Common myeloid progenitor, CD34-positive (primary cell): ENCODE measurements around the gene NTMT1.
"Not testable (repeated sequence)": the region's sequence is repeated elsewhere in the genome, so short reads cannot be mapped to it uniquely, and the experiment has no call there.

Experiments used
- CTCF ChIA-PET: fragments of 350-600 bp; sonication (Branson Sonifier 250); formaldehyde crosslinking; loops from one replicate; lab custom pipeline; 2021; ENCODE audit warnings: antibody characterized with exemption; lab: Charles Lee
- POLR2A ChIA-PET: fragments of 350-600 bp; sonication (Branson Sonifier 250); formaldehyde crosslinking; loops from one replicate; lab custom pipeline; 2021; ENCODE audit warnings: antibody characterized with exemption; lab: Charles Lee
- DNase-seq, 3 donors: peaks; one replicate each; pipeline versions ENCODE4 v3.0.0 to v3.0.0-alpha.2; 2013
- H3K27ac ChIP-seq, 2 experiments: 1 replicate in 1 of 2; 2 replicates in 1 of 2; pipeline ENCODE4 v1.7.0; 2013; ENCODE audit warnings: inconsistent platforms in 2 of 2, low read length in 2 of 2, mild to moderate bottlenecking in 2 of 2, low read depth in 1 of 2, moderate library complexity in 1 of 2; ENCODE audit not compliant: severe bottlenecking in 2 of 2, insufficient read depth in 1 of 2, poor library complexity in 1 of 2
- H3K27me3 ChIP-seq, 5 experiments: replicated peaks in 2 of 5; 1 replicate in 3 of 5; 2 replicates in 2 of 5; pipeline versions ENCODE4 v1.6.1 to v1.7.0; 2013; ENCODE audit warnings: low read length in 4 of 5, mild to moderate bottlenecking in 2 of 5, moderate library complexity in 2 of 5, inconsistent platforms in 1 of 5; ENCODE audit not compliant: insufficient read depth in 5 of 5, control insufficient read depth in 4 of 5
- H3K36me3 ChIP-seq, 4 experiments: 1 replicate in 2 of 4; 2 replicates in 2 of 4; pipeline versions ENCODE4 v1.6.1 to v1.7.0; 2013; ENCODE audit warnings: low read length in 3 of 4, control low read depth in 1 of 4, mild to moderate bottlenecking in 1 of 4; ENCODE audit not compliant: control insufficient read depth in 4 of 4, insufficient read depth in 4 of 4
- H3K4me1 ChIP-seq, 4 experiments: 1 replicate in 3 of 4; 2 replicates in 1 of 4; pipeline versions ENCODE4 v1.6.1 to v1.7.1; 2013; ENCODE audit warnings: low read length in 3 of 4, mild to moderate bottlenecking in 3 of 4, control low read depth in 1 of 4, inconsistent platforms in 1 of 4, moderate library complexity in 1 of 4; ENCODE audit not compliant: control insufficient read depth in 4 of 4, insufficient read depth in 4 of 4; ENCODE audit errors: control extremely low read depth in 1 of 4
- H3K4me3 ChIP-seq, 7 experiments: 1 replicate in 4 of 7; 2 replicates in 3 of 7; pipeline versions ENCODE4 v1.5.1 to v1.7.0; 2013; ENCODE audit warnings: mild to moderate bottlenecking in 7 of 7, low read length in 6 of 7, moderate library complexity in 6 of 7, inconsistent platforms in 2 of 7, low read depth in 2 of 7, control low read depth in 1 of 7; ENCODE audit not compliant: insufficient read depth in 4 of 7, control insufficient read depth in 1 of 7; ENCODE audit errors: extremely low read depth in 1 of 7
- H3K9me3 ChIP-seq, 5 experiments: 1 replicate in 4 of 5; 2 replicates in 1 of 5; pipeline versions ENCODE4 v1.6.1 to v1.7.1; 2013; ENCODE audit warnings: low read length in 4 of 5, mild to moderate bottlenecking in 2 of 5, inconsistent platforms in 1 of 5, low read depth in 1 of 5, moderate library complexity in 1 of 5; ENCODE audit not compliant: control insufficient read depth in 4 of 5, insufficient read depth in 2 of 5; ENCODE audit errors: control extremely low read depth in 1 of 5
- WGBS: methylation state at CpG from one replicate; pipeline ENCODE4 v1.1.5; 2013; ENCODE audit not compliant: insufficient coverage; 5-methylcytosine and 5-hydroxymethylcytosine counted together

Gene NTMT1

GRCh38 chr9:129661029-129661428 is 35.1 kb downstream of the NTMT1 start:
- no peaks in the 10 kb centered on the region for H3K36me3 ChIP-seq
- H3K27me3 ChIP-seq, result peaks cover 0 to 41% (median 13%) of the 10 kb centered on the region in 5 experiments
- H3K4me1 ChIP-seq, result peaks cover 0 to 8% (median 6%) of the 10 kb centered on the region in 4 experiments
- ChIA-PET CTCF (no interaction called here), POLR2A (no interaction called here)
- DNase-seq, result no peak
- no CpG with 5 or more reads among the region's 2 CpGs for WGBS
- H3K4me3 ChIP-seq, result no peak overlapping the region
- no peak overlapping the region for H3K27ac ChIP-seq
- H3K9me3 ChIP-seq, result no peaks in the 10 kb centered on the region

GRCh38 chr9:129662239-129662638 is 36.3 kb downstream of the NTMT1 start:
- WGBS, result 50% methylated on average over 2 of the region's 3 CpGs
- CTCF ChIA-PET, result interaction anchor here (0.7 kb wide), 1 partner anchor 11 kb away, joined by 5 read pairs; no protein-coding TSS in a partner anchor
- H3K27ac ChIP-seq, POLR2A ChIA-PET, H3K36me3 ChIP-seq, H3K9me3 ChIP-seq, DNase-seq: not testable (repeated sequence)
- peak overlapping the region in 1 of 7 experiments; percentile 1 for H3K4me3 ChIP-seq
- peaks cover 0 to 52% (median 14%) of the 10 kb centered on the region in 5 experiments for H3K27me3 ChIP-seq
- peaks cover 0 to 11% (median 6%) of the 10 kb centered on the region in 4 experiments for H3K4me1 ChIP-seq

- peak overlapping the region in 4 of 7 experiments; percentile 20 to 71 (median 42) for H3K4me3 ChIP-seq
- H3K9me3 ChIP-seq, result no peaks in the 10 kb centered on the region
- peaks cover 0 to 77% (median 19%) of the 10 kb centered on the region in 5 experiments for H3K27me3 ChIP-seq
- H3K36me3 ChIP-seq, result no peaks in the 10 kb centered on the region
- DNase-seq, result peak in 2 of 3 donors; percentile 28 to 46
- WGBS, result 12% methylated on average over 23 of the region's 36 CpGs
- H3K27ac ChIP-seq, result no peak overlapping the region
- POLR2A ChIA-PET, result interaction anchor here (0.7 kb wide), 1 partner anchor 14 kb away, joined by 3 read pairs; no protein-coding TSS in a partner anchor
- CTCF ChIA-PET, result interaction anchor here (1.0 kb wide), 1 partner anchor 32 kb away, joined by 3 read pairs; no protein-coding TSS in a partner anchor
- peaks cover 0 to 11% (median 6%) of the 10 kb centered on the region in 4 experiments for H3K4me1 ChIP-seq
Observed at GRCh38 chr9:129664746-129665388, 38.9 kb downstream of the NTMT1 start.

GRCh38 chr9:129665389-129665775 is 39.4 kb downstream of the NTMT1 start, which contains the start of gene PRRX2:
TSS of gene PRRX2 (plus strand) at chr9:129665647. CDS start at chr9:129665868, 221 bp downstream.
- H3K4me1 ChIP-seq, result peaks cover 0 to 11% (median 6%) of the 10 kb centered on the region in 4 experiments
- POLR2A ChIA-PET, result interaction anchor here (0.7 kb wide), 1 partner anchor 14 kb away, joined by 3 read pairs; no protein-coding TSS in a partner anchor
- H3K4me3 ChIP-seq, result peak within 1 kb of the TSS in 5 of 7 experiments; percentile 17 to 71 (median 33)
- peaks cover 0 to 78% (median 19%) of the 10 kb centered on the region in 5 experiments for H3K27me3 ChIP-seq
- CTCF ChIA-PET, result interaction anchor here (1.0 kb wide), 1 partner anchor 31 kb away, joined by 3 read pairs; no protein-coding TSS in a partner anchor
- no peaks in the 10 kb centered on the region for H3K9me3 ChIP-seq
- H3K27ac ChIP-seq, result no peak within 1 kb of the TSS
- no peaks in the 10 kb centered on the region for H3K36me3 ChIP-seq
- peak; percentile 25 to 65 (median 56) for DNase-seq
- 0% methylated on average over 20 of the region's 37 CpGs for WGBS

GRCh38 chr9:129665814-129666520 is 40.0 kb downstream of the NTMT1 start:
- Histone ChIP-seq H3K36me3 (no peaks in the 10 kb centered on the region), H3K27ac (no peak overlapping the region), H3K4me1 (peaks cover 0 to 11% (median 6%) of the 10 kb centered on the region in 4 experiments), H3K9me3 (no peaks in the 10 kb centered on the region), H3K4me3 (peak overlapping the region in 3 of 7 experiments; percentile 33 to 71 (median 50)), H3K27me3 (peaks cover 0 to 73% (median 18%) of the 10 kb centered on the region in 5 experiments)
- POLR2A ChIA-PET, result interaction anchor here (0.7 kb wide), 1 partner anchor 13 kb away, joined by 3 read pairs; no protein-coding TSS in a partner anchor
- DNase-seq, result peak in 1 of 3 donors; percentile 13
- CTCF ChIA-PET, result no interaction called here
- WGBS, result 4% methylated on average over 60 of the region's 88 CpGs

GRCh38 chr9:129666575-129666974 is 40.6 kb downstream of the NTMT1 start:
- H3K36me3 ChIP-seq, result no peaks in the 10 kb centered on the region
- peaks cover 0 to 68% (median 19%) of the 10 kb centered on the region in 5 experiments for H3K27me3 ChIP-seq
- DNase-seq, result no peak
- WGBS, result 54% methylated on average over 9 of the region's 13 CpGs
- no peak overlapping the region for H3K4me3 ChIP-seq
- POLR2A ChIA-PET, result no interaction called here
- no peaks in the 10 kb centered on the region for H3K9me3 ChIP-seq
- no peak overlapping the region for H3K27ac ChIP-seq
- CTCF ChIA-PET, result no interaction called here
- peaks cover 0 to 12% (median 6%) of the 10 kb centered on the region in 4 experiments for H3K4me1 ChIP-seq
